Fibroblast of lung (primary cell): ENCODE results near the gene ARRDC4.

Experiments
- EZH2 ChIP-seq: IDR thresholded peaks from 2 replicates; pipeline ENCODE4 v1.5.1; 2012; ENCODE audit warnings: low read length, control low read depth, mild to moderate bottlenecking; ENCODE audit errors: missing control alignments
- TF ChIP-seq, protein P1 (sequence below), 2 donors: IDR thresholded peaks in 1 of 2; conservative IDR thresholded peaks in 1 of 2; 1 replicate in 1 of 2; 2 replicates in 1 of 2; pipeline ENCODE4 v1.5.1; 2011 to 2012; ENCODE audit warnings: low read length in 2 of 2, control low read depth in 1 of 2, inconsistent platforms in 1 of 2, low read depth in 1 of 2, mild to moderate bottlenecking in 1 of 2

DNA sequence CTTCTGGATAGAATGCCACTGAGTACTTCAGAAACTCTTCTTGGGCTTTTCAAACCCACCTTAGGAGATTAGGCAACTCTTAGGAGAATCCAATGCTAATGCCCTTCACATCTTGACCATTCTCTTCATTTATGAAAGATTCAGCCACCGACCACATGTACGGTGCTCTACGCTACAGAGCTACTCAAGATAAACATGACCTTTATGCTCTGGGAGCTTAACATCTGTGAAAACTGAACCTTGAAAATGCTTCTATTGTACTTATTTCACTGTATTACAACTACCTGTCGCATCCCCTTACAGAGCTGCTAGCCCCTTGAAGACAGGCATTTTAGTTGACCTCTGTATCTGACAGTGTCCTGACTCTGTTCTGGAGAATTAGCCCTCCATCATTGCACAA is 19.5 kb upstream of the ARRDC4 start:
- TF ChIP-seq EZH2: no peak
- TF ChIP-seq, protein P1, sequence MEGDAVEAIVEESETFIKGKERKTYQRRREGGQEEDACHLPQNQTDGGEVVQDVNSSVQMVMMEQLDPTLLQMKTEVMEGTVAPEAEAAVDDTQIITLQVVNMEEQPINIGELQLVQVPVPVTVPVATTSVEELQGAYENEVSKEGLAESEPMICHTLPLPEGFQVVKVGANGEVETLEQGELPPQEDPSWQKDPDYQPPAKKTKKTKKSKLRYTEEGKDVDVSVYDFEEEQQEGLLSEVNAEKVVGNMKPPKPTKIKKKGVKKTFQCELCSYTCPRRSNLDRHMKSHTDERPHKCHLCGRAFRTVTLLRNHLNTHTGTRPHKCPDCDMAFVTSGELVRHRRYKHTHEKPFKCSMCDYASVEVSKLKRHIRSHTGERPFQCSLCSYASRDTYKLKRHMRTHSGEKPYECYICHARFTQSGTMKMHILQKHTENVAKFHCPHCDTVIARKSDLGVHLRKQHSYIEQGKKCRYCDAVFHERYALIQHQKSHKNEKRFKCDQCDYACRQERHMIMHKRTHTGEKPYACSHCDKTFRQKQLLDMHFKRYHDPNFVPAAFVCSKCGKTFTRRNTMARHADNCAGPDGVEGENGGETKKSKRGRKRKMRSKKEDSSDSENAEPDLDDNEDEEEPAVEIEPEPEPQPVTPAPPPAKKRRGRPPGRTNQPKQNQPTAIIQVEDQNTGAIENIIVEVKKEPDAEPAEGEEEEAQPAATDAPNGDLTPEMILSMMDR (conservative IDR thresholded peaks at IDR 0.05 in 1 of 2, IDR thresholded peaks at IDR 0.05 in 1 of 2; ENCODE audit: low read depth in 1 of 2, low read length in 2 of 2): no peak
